Natural killer cell (primary cell): ENCODE results near the gene STEAP2. TPM values are rescaled to one million over a fixed set of nuclear protein-coding genes. Genes with fewer than 3 reads are reported as not detected.
"Not testable (repeated sequence)": the region's sequence is repeated elsewhere in the genome, so short reads cannot be mapped to it uniquely, and the experiment has no call there.

Experiments
- ATAC-seq, 3 donors: fragments of 150-1000 bp in 2 of 3; fragments of 200-7000 bp in 1 of 3; cut with Tn5 transposase; 1 replicate in 1 of 3; 2 replicates in 2 of 3; pipeline ENCODE4 v1.10.0; 2021; ENCODE audit warnings: mild to moderate bottlenecking in 2 of 3, moderate library complexity in 2 of 3
- DNase-seq, 2 donors: peaks; one replicate each; pipeline versions ENCODE4 v3.0.0 to v3.0.0-alpha.2; 2013 to 2021; ENCODE audit warnings: mixed read lengths in 1 of 2
- H3K27ac ChIP-seq: one replicate; pipeline ENCODE4 v1.5.1; 2013; ENCODE audit warnings: mild to moderate bottlenecking, low read length
- H3K27me3 ChIP-seq: one replicate; pipeline ENCODE4 v1.6.1; 2013; ENCODE audit warnings: low read length; ENCODE audit not compliant: control insufficient read depth, insufficient read depth
- H3K36me3 ChIP-seq: one replicate; pipeline ENCODE4 v1.6.1; 2013; ENCODE audit warnings: low read length; ENCODE audit not compliant: control insufficient read depth, insufficient read depth
- H3K4me1 ChIP-seq: one replicate; pipeline ENCODE4 v1.6.1; 2013; ENCODE audit warnings: low read length; ENCODE audit not compliant: control insufficient read depth, insufficient read depth
- H3K4me3 ChIP-seq: one replicate; pipeline ENCODE4 v1.5.1; 2013; ENCODE audit warnings: low read length
- H3K9me3 ChIP-seq: one replicate; pipeline ENCODE4 v1.6.1; 2013; ENCODE audit warnings: low read length; ENCODE audit not compliant: control insufficient read depth, insufficient read depth
- H3K27ac Mint-ChIP-seq, 2 donors: one replicate each; pipeline ENCODE4 v1.8.0; 2022; ENCODE audit warnings: mild to moderate bottlenecking in 2 of 2, mixed read lengths in 2 of 2, moderate library complexity in 1 of 2
- H3K27me3 Mint-ChIP-seq, 2 donors: one replicate each; pipeline ENCODE4 v1.8.0; 2022; ENCODE audit warnings: low read depth in 2 of 2, mixed read lengths in 2 of 2
- H3K36me3 Mint-ChIP-seq: one replicate; pipeline ENCODE4 v1.8.0; 2022; ENCODE audit warnings: mixed read lengths
- H3K4me1 Mint-ChIP-seq, 2 donors: one replicate each; pipeline ENCODE4 v1.8.0; 2022; ENCODE audit warnings: mixed read lengths in 2 of 2
- H3K4me3 Mint-ChIP-seq: one replicate; pipeline ENCODE4 v1.8.0; 2022; ENCODE audit warnings: mild to moderate bottlenecking, moderate library complexity, mixed read lengths
- H3K9me3 Mint-ChIP-seq, 2 donors: one replicate each; pipeline ENCODE4 v1.8.0; 2022; ENCODE audit warnings: mixed read lengths in 2 of 2
- WGBS: methylation state at CpG from one replicate; pipeline ENCODE4 v1.1.7; 2013; ENCODE audit warnings: missing lambda C conversion rate; ENCODE audit not compliant: insufficient coverage; 5-methylcytosine and 5-hydroxymethylcytosine counted together
- intact Hi-C: fragments of 100-400 bp; cut with micrococcal nuclease; formaldehyde crosslinking; loops from one replicate; pipeline ENCODE4 v1.14.2; 2022
- total RNA-seq, 4 donors: library from RNA; stranded (reverse); fragments of 120-200 nt in 1 of 4; gene quantifications; one replicate each; pipeline versions ENCODE4 v1.2.3 to v1.2.4, GENCODE V29; 2013 to 2022
- TF ChIP-seq, protein P1 (sequence below): fragments of 200-600 bp; IDR thresholded peaks from one replicate; pipeline ENCODE4 v1.8.0; 2022; ENCODE audit warnings: antibody characterized with exemption

Gene STEAP2
- total RNA-seq, 3 donors from 2014 or later (not counting 1 experiment from before 2014, with no cell fraction given), result 0.05 to 0.16 TPM; not detected in 1

DNA sequence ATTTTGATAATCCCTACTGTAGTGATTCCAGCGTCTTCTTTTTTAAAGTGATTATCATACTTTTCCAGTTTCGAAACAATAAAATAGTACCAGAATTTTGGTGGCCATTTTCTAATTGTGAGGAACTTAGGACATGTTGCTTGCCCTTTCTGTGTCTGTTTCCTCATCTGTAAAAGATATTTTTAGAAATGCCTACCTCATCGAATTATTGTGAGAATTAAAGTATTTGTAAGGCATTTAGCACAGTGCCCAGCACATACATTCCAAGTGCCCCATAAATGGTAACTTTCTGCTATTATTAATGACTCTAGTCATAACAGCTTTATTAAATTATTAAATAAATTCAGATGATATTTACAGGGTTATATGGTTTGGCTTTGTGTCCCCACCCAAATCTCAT lies 37.2 kb downstream of the STEAP2 start:
- Histone ChIP-seq H3K9me3 (no peaks in the 10 kb centered on the region), H3K4me1 (peaks cover 8% of the 10 kb centered on the region), H3K4me3 (no peak overlapping the region), H3K27ac (no peak overlapping the region), H3K36me3 (no peaks in the 10 kb centered on the region), H3K27me3 (peaks cover 2% of the 10 kb centered on the region)
- Mint-ChIP-seq H3K27me3 (peaks cover 40 to 52% of the 10 kb centered on the region in 2 donors), H3K36me3 (no peaks in the 10 kb centered on the region), H3K4me3 (no peak overlapping the region), H3K27ac (no peak overlapping the region), H3K4me1 (peaks cover 15 to 23% of the 10 kb centered on the region in 2 donors), H3K9me3 (no peaks in the 10 kb centered on the region)
- 84% methylated on average over 3 of the region's 3 CpGs for WGBS
- DNase-seq (no peak), ATAC-seq (no peak)
- TF ChIP-seq, protein P1, sequence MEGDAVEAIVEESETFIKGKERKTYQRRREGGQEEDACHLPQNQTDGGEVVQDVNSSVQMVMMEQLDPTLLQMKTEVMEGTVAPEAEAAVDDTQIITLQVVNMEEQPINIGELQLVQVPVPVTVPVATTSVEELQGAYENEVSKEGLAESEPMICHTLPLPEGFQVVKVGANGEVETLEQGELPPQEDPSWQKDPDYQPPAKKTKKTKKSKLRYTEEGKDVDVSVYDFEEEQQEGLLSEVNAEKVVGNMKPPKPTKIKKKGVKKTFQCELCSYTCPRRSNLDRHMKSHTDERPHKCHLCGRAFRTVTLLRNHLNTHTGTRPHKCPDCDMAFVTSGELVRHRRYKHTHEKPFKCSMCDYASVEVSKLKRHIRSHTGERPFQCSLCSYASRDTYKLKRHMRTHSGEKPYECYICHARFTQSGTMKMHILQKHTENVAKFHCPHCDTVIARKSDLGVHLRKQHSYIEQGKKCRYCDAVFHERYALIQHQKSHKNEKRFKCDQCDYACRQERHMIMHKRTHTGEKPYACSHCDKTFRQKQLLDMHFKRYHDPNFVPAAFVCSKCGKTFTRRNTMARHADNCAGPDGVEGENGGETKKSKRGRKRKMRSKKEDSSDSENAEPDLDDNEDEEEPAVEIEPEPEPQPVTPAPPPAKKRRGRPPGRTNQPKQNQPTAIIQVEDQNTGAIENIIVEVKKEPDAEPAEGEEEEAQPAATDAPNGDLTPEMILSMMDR, result no peak
- intact Hi-C loops, result no loop called here

DNA sequence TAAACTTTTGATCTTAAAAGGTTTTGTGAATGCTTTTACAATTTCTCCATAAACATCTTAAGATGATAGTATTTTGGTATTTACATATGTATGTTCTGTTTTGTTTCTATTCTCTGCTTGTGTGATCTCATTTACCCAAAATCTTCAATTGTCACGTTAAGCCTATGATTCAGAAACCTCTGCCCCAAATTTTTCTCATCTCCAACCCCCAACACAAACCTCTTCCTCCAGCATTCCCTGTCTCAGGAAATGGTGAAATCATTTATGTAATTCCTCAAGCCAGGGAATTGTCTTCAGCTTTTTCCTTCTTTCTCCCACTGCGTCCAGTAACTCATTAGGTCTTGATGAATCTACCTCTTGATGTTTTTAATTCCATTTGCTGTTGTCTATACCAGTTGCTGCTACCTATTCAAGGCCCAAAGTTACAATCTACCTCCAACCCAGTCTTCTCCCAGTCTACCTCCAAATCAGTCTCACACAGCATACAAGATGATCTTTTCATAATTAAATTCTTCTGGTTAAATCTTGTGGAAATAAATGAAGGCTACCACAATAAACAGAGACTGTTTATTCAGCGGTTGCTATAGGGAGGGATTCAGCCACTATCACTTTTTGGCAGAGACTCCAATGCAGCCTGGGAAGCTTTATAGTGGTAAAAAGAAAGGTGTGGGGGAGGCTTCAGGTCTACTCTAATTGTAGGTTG lies 39.2 kb downstream of the STEAP2 start:
- TF ChIP-seq, protein P1, result no peak
- H3K4me3 ChIP-seq, result no peak overlapping the region
- 86% methylated on average over 3 of the region's 3 CpGs for WGBS
- Mint-ChIP-seq H3K9me3 (no peaks in the 10 kb centered on the region), H3K4me1 (peaks cover 6% of the 10 kb centered on the region in 2 donors), H3K27me3 (peaks cover 36 to 45% of the 10 kb centered on the region in 2 donors), H3K27ac (no peak overlapping the region), H3K36me3 (no peaks in the 10 kb centered on the region), H3K4me3 (no peak overlapping the region)
- no peaks in the 10 kb centered on the region for H3K4me1 ChIP-seq
- no peaks in the 10 kb centered on the region for H3K9me3 ChIP-seq
- intact Hi-C loops, result no loop called here
- peaks cover under 1% of the 10 kb centered on the region for H3K27me3 ChIP-seq
- no peak for DNase-seq
- H3K27ac ChIP-seq, result no peak overlapping the region
- H3K36me3 ChIP-seq, result no peaks in the 10 kb centered on the region
- no peak for ATAC-seq

DNA sequence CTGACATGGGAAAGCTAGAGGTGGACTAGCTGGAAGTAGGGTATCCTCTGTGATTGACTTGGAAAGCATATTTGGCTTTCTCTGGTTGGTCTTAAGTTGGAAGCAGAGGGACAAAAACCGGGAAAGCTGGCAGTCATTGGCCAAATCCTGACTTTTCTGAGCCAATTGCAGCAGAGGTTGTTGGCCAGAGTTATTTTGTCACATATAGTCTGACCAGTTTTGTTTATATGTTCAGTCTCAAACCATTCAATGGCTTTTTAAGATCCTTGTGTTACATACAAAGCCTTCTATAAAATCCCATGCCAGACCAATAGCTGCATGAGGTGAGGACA lies 39.7 kb downstream of the STEAP2 start:
- Histone ChIP-seq H3K27me3 (peaks cover 2% of the 10 kb centered on the region), H3K4me3 (no peak overlapping the region), H3K9me3 (no peaks in the 10 kb centered on the region), H3K4me1 (no peaks in the 10 kb centered on the region), H3K36me3 (no peaks in the 10 kb centered on the region), H3K27ac (no peak overlapping the region)
- 67% methylated on average over 1 of the region's 1 CpG for WGBS
- H3K36me3 Mint-ChIP-seq, result no peaks in the 10 kb centered on the region
- H3K4me1 Mint-ChIP-seq, result peaks cover under 1% of the 10 kb centered on the region in 2 donors
- H3K9me3 Mint-ChIP-seq, result no peaks in the 10 kb centered on the region
- TF ChIP-seq, protein P1, result no peak
- ATAC-seq (no peak), DNase-seq (no peak)
- H3K27ac Mint-ChIP-seq, result no peak overlapping the region
- intact Hi-C loops, result no loop called here
- peaks cover 34 to 40% of the 10 kb centered on the region in 2 donors for H3K27me3 Mint-ChIP-seq
- no peak overlapping the region for H3K4me3 Mint-ChIP-seq

DNA sequence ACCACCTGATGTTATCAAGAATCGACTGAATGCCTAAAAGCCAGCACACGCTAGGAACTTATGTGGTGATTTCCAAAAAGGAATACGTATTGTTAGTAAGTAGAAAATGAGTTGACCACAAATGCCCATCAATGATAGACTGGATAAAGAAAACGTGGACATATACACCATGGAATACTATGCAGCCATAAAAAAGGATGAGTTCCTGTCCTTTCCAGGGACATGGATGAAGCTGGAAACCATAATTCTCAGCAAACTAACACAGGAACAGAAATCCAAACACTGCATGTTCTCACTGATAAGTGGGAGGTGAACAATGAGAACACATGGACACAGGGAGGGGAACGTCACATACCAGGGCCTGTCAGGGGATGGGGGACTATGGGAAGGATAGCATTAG lies 44.5 kb downstream of the STEAP2 start:
- peaks cover 9 to 15% of the 10 kb centered on the region in 2 donors for H3K27me3 Mint-ChIP-seq
- DNase-seq, result not testable (repeated sequence)

More for the DNA sequence above, 44.5 kb downstream of the STEAP2 start:
- 87% methylated on average over 5 of the region's 5 CpGs for WGBS
- H3K36me3 Mint-ChIP-seq, H3K27me3 ChIP-seq, ATAC-seq, H3K4me3 Mint-ChIP-seq, H3K9me3 ChIP-seq, H3K27ac Mint-ChIP-seq, H3K9me3 Mint-ChIP-seq, H3K36me3 ChIP-seq, H3K4me1 ChIP-seq, intact Hi-C loops, H3K27ac ChIP-seq, H3K4me1 Mint-ChIP-seq, H3K4me3 ChIP-seq: not testable (repeated sequence)
